HepG2 (cell line): ENCODE data around the gene PRKCE. TPM values are rescaled to one million over a fixed set of nuclear protein-coding genes. Genes with fewer than 3 reads are reported as not detected.

ENCODE experiments used
- ATRX ChIP-seq: sonication (generic); formaldehyde crosslinking; IDR thresholded peaks from 2 replicates; pipeline ENCODE4 v1.4.0; 2020; ENCODE audit warnings: missing genetic modification reagents, borderline replicate concordance
- DZIP1 ChIP-seq: sonication (generic); formaldehyde crosslinking; IDR thresholded peaks from 2 replicates; pipeline ENCODE4 v1.5.0; 2020; ENCODE audit warnings: mild to moderate bottlenecking, missing genetic modification reagents
- ERF ChIP-seq: IDR thresholded peaks from 2 replicates; pipeline ENCODE4 v1.6.1; 2018; ENCODE audit warnings: missing biosample characterization, missing genetic modification reagents
- HNF1A ChIP-seq, 2 experiments: sonication (generic) in 1 of 2; formaldehyde crosslinking in 1 of 2; IDR thresholded peaks; 2 replicates each; pipeline versions ENCODE4 v1.4.0 to v1.6.1; 2016 to 2020; ENCODE audit warnings: borderline replicate concordance in 1 of 2, low read depth in 1 of 2, mild to moderate bottlenecking in 1 of 2, missing genetic modification reagents in 1 of 2
- HNF1B ChIP-seq: sonication (generic); formaldehyde crosslinking; IDR thresholded peaks from 2 replicates; pipeline ENCODE4 v1.5.1; 2020; ENCODE audit warnings: mild to moderate bottlenecking, moderate library complexity, missing genetic modification reagents
- JUND ChIP-seq: sonication (generic); formaldehyde crosslinking; IDR thresholded peaks from 2 replicates; pipeline ENCODE4 v1.8.0; 2022; ENCODE audit warnings: mild to moderate bottlenecking, missing genetic modification reagents
- KLF15 ChIP-seq: sonication (generic); formaldehyde crosslinking; IDR thresholded peaks from 2 replicates; pipeline ENCODE4 v1.8.1; 2023; ENCODE audit warnings: borderline replicate concordance, mild to moderate bottlenecking, inconsistent platforms, missing genetic modification reagents, mixed read lengths
- MLX ChIP-seq: IDR thresholded peaks from 2 replicates; pipeline ENCODE4 v1.6.1; 2016
- MXD3 ChIP-seq: IDR thresholded peaks from 2 replicates; pipeline ENCODE4 v1.6.1; 2016; ENCODE audit warnings: mild to moderate bottlenecking, missing biosample characterization, missing genetic modification reagents
- NCOR1 ChIP-seq: fragments of 200-600 bp; sonication (generic); IDR thresholded peaks from 2 replicates; pipeline ENCODE4 v1.7.0; 2017; ENCODE audit warnings: antibody characterized with exemption, low read length, borderline replicate concordance
- RXRB ChIP-seq: IDR thresholded peaks from 2 replicates; pipeline ENCODE4 v1.6.1; 2016; ENCODE audit warnings: borderline replicate concordance, missing genetic modification reagents, missing compliant biosample characterization
- TEAD3 ChIP-seq: optimal IDR thresholded peaks from 2 replicates; pipeline ENCODE3; 2016; ENCODE audit warnings: borderline replicate concordance
- ZNF557 ChIP-seq: sonication (generic); formaldehyde crosslinking; IDR thresholded peaks from 2 replicates; pipeline ENCODE4 v1.4.0; 2020; ENCODE audit warnings: missing genetic modification reagents
- ZNF616 ChIP-seq: sonication (generic); formaldehyde crosslinking; IDR thresholded peaks from 2 replicates; pipeline ENCODE4 v1.5.0; 2020; ENCODE audit warnings: low read depth, mild to moderate bottlenecking, missing genetic modification reagents
- ZNF678 ChIP-seq: sonication (generic); formaldehyde crosslinking; IDR thresholded peaks from 2 replicates; pipeline ENCODE4 v1.4.0; 2020; ENCODE audit warnings: mild to moderate bottlenecking, missing genetic modification reagents
- ZNF784 ChIP-seq: sonication (generic); formaldehyde crosslinking; IDR thresholded peaks from 2 replicates; pipeline ENCODE4 v1.5.1; 2020; ENCODE audit warnings: missing genetic modification reagents, mild to moderate bottlenecking, borderline replicate concordance
- ZSCAN30 ChIP-seq: sonication (generic); formaldehyde crosslinking; IDR thresholded peaks from 2 replicates; pipeline ENCODE4 v1.5.0; 2020; ENCODE audit warnings: mild to moderate bottlenecking, missing genetic modification reagents
- polyA plus RNA-seq, 8 experiments: library from polyadenylated mRNA; depleted of rRNA in 3 of 8; stranded (reverse) in 7 of 8; unstranded in 1 of 8; fragments of >200 nt; fragmentation: Illumina TruSeq in 4 of 8; extraction: Trizol in 4 of 8; gene quantifications; 2 replicates each; pipeline versions ENCODE4 v1.2.1 to v1.2.3, GENCODE V29; 2011 to 2016; ENCODE audit warnings: low read depth in 4 of 8, missing spikeins in 1 of 8, mixed read lengths in 1 of 8; ENCODE audit not compliant: insufficient read depth in 1 of 8
- total RNA-seq, 5 experiments: library from RNA; depleted of rRNA; stranded (reverse); fragments of >200 nt; fragmentation: Illumina TruSeq; extraction: Trizol; gene quantifications; 2 replicates each; pipeline ENCODE4 v1.2.3, GENCODE V29; 2016; ENCODE audit warnings: low read depth in 1 of 5

Gene PRKCE
- total and polyA plus RNA-seq, 2 of the 13 experiments (the other 11 are each of a cell fraction or from before 2014, with no cell fraction given), result 1.0 to 3.9 TPM

GRCh38 chr2:46229134-46230063, 577.9 kb downstream of the PRKCE start (continued):
- no peak; the same call in 1 of the 2 replicates for TF ChIP-seq NCOR1
- peak; percentile 53 for TF ChIP-seq TEAD3 (CRISPR knock-in tag)
- no peak for TF ChIP-seq ZNF616 (CRISPR knock-in tag)
- TF ChIP-seq ZNF557 (CRISPR knock-in tag), result no peak
- TF ChIP-seq RXRB, result peak; percentile 50; the same call in 1 of the 2 replicates
- no peak for TF ChIP-seq ZNF784
- no peak for TF ChIP-seq ATRX (CRISPR knock-in tag)
- 0 out of 2 replicates have a peak, but pooled peaks have one; percentile 11 for TF ChIP-seq MLX (CRISPR knock-in tag)
- TF ChIP-seq ZSCAN30 (CRISPR knock-in tag), result no peak
- no peak for TF ChIP-seq ZNF678 (CRISPR knock-in tag)
- TF ChIP-seq MXD3 (CRISPR knock-in tag), result no peak
- 0 out of 2 replicates have a peak, but pooled peaks have one; percentile 41 for TF ChIP-seq DZIP1 (CRISPR knock-in tag)
- 0 out of 2 replicates have a peak, but pooled peaks have one; percentile 12 for TF ChIP-seq JUND (CRISPR knock-in tag)
- peak; percentile 38; the same call in 1 of the 2 replicates for TF ChIP-seq ERF
- TF ChIP-seq KLF15 (CRISPR knock-in tag), result no peak
- peak; percentile 90 for TF ChIP-seq HNF1B (CRISPR knock-in tag)
- peak; percentile 91 for TF ChIP-seq HNF1A (IDR thresholded peaks at IDR 0.05; ENCODE audit: low read depth)
- peak; percentile 93 for TF ChIP-seq HNF1A (CRISPR knock-in tag; IDR thresholded peaks at IDR 0.05; ENCODE audit: borderline replicate concordance)
